A549 (cell line): ENCODE results near the gene SEC63. TPM values are rescaled to one million over a fixed set of nuclear protein-coding genes. Genes with fewer than 3 reads are reported as not detected.

Experiments
- ATAC-seq, 2 experiments: fragments of 200-7000 bp in 1 of 2; fragments of >200 bp in 1 of 2; cut with Nextera tagmentation in 1 of 2; cut with Tn5 transposase in 1 of 2; 3 replicates each; pipeline versions ENCODE4 v1.8.0 to v1.9.1; 2018 to 2020; ENCODE audit warnings: mild to moderate bottlenecking in 1 of 2, moderate library complexity in 1 of 2
- CTCF ChIA-PET: fragments of 300-600 bp; sonication (Branson Sonifier 250); formaldehyde crosslinking; extraction: SDS; loops from one replicate; lab custom pipeline; 2021; ENCODE audit warnings: antibody characterized with exemption, inconsistent platforms; lab: Yijun Ruan, JAX
- POLR2A ChIA-PET: fragments of 350-600 bp; formaldehyde crosslinking; extraction: SDS; loops from one replicate; lab custom pipeline; 2021; ENCODE audit warnings: antibody characterized with exemption, inconsistent platforms; lab: Yijun Ruan, JAX
- DNase-seq, 2 experiments: peaks; one replicate each; pipeline versions ENCODE4 v3.0.0 to v3.0.0-alpha.2; 2011 to 2016; ENCODE audit warnings: low read depth in 1 of 2, low spot score in 1 of 2
- FAIRE-seq: peaks from 2 replicates; lab custom pipeline; 2011; peaks lifted over from hg19 to GRCh38; lab: Jason Lieb, UNC
- H3K27ac ChIP-seq, 2 experiments: fragments of >200 bp; sonication (Bioruptor Twin); formaldehyde crosslinking; 3 replicates each; pipeline ENCODE4 v1.5.1; 2016 to 2017
- H3K4me1 ChIP-seq: fragments of >200 bp; sonication (Bioruptor Twin); formaldehyde crosslinking; 3 replicates; pipeline ENCODE4 v1.6.1; 2016
- H3K4me2 ChIP-seq: fragments of >200 bp; sonication (Bioruptor Twin); formaldehyde crosslinking; 3 replicates; pipeline ENCODE4 v1.6.1; 2016
- H3K4me3 ChIP-seq: fragments of >200 bp; sonication (Bioruptor Twin); formaldehyde crosslinking; 3 replicates; pipeline ENCODE4 v1.5.1; 2016
- H3K9me3 ChIP-seq: fragments of >200 bp; sonication (Bioruptor Twin); formaldehyde crosslinking; 3 replicates; pipeline ENCODE4 v1.6.1; 2016
- ATOH8 ChIP-seq: fragments of 250-450 bp; sonication (Bioruptor Pico); IDR thresholded peaks from 2 replicates; pipeline ENCODE4 v1.5.0; 2020; ENCODE audit warnings: low read depth, mild to moderate bottlenecking, moderate library complexity
- BHLHE40 ChIP-seq: IDR thresholded peaks from 2 replicates; pipeline ENCODE4 v1.6.1; 2012; ENCODE audit warnings: low read depth, low read length, inconsistent platforms
- FOSB ChIP-seq: fragments of 250-450 bp; sonication (Bioruptor Pico); IDR thresholded peaks from 2 replicates; pipeline ENCODE4 v1.5.0; 2020; ENCODE audit warnings: mild to moderate bottlenecking, moderate library complexity
- FOSL2 ChIP-seq, 2 experiments: fragments of 450-650 bp in 1 of 2; fragments of >200 bp in 1 of 2; sonication (Bioruptor Twin) in 1 of 2; formaldehyde crosslinking; IDR thresholded peaks; 2 replicates each; pipeline versions ENCODE4 v1.5.0 to v1.6.1; 2016 to 2020; ENCODE audit warnings: mild to moderate bottlenecking in 1 of 2, moderate library complexity in 1 of 2
- HDAC2 ChIP-seq: fragments of 200-600 bp; sonication (generic); IDR thresholded peaks from 2 replicates; pipeline ENCODE4 v1.6.1; 2016
- HEYL ChIP-seq: fragments of 250-450 bp; sonication (Bioruptor Pico); IDR thresholded peaks from 2 replicates; pipeline ENCODE4 v1.8.0; 2021; ENCODE audit warnings: mild to moderate bottlenecking, moderate library complexity
- HMGXB4 ChIP-seq: fragments of 250-450 bp; sonication (Bioruptor Pico); IDR thresholded peaks from 2 replicates; pipeline ENCODE4 v1.5.0; 2021; ENCODE audit warnings: mild to moderate bottlenecking, moderate library complexity, borderline replicate concordance
- JUNB ChIP-seq: fragments of >200 bp; sonication (Bioruptor Twin); formaldehyde crosslinking; IDR thresholded peaks from 2 replicates; pipeline ENCODE4 v1.6.1; 2016
- KDM1A ChIP-seq: fragments of 200-600 bp; sonication (generic); IDR thresholded peaks from 2 replicates; pipeline ENCODE4 v1.6.1; 2016; ENCODE audit warnings: low read depth, mild to moderate bottlenecking
- KDM5A ChIP-seq: fragments of 200-600 bp; sonication (generic); IDR thresholded peaks from 2 replicates; pipeline ENCODE4 v1.6.1; 2016; ENCODE audit warnings: antibody characterized with exemption, mild to moderate bottlenecking
- MAFK ChIP-seq: fragments of 450-650 bp; IDR thresholded peaks from 2 replicates; pipeline ENCODE4 v1.6.1; 2014; ENCODE audit not compliant: partially characterized antibody
- MAZ ChIP-seq: fragments of 150-350 bp; IDR thresholded peaks from 2 replicates; pipeline ENCODE4 v1.6.1; 2014; ENCODE audit warnings: antibody characterized with exemption, low read depth, low read length, borderline replicate concordance
- NFE2L2 ChIP-seq: fragments of 150-350 bp; conservative IDR thresholded peaks from 2 replicates; pipeline ENCODE4 v1.6.1; 2014; ENCODE audit warnings: low read length
- NPAS2 ChIP-seq: fragments of 250-450 bp; sonication (Bioruptor Pico); IDR thresholded peaks from 2 replicates; pipeline ENCODE4 v1.8.0; 2022; ENCODE audit warnings: mild to moderate bottlenecking, moderate library complexity, borderline replicate concordance
- POLR2AphosphoS2 ChIP-seq: conservative IDR thresholded peaks from 2 replicates; pipeline ENCODE4 v1.6.1; 2012; ENCODE audit warnings: low read length, improper control_type of control experiment, inconsistent platforms
- RAD21 ChIP-seq, 2 experiments: fragments of >200 bp in 1 of 2; sonication (Bioruptor Twin) in 1 of 2; formaldehyde crosslinking in 1 of 2; IDR thresholded peaks in 1 of 2; conservative IDR thresholded peaks in 1 of 2; 2 replicates in 1 of 2; 3 replicates in 1 of 2; pipeline ENCODE4 v1.6.1; 2012 to 2018; ENCODE audit warnings: inconsistent platforms in 1 of 2
- RCOR1 ChIP-seq: fragments of 150-350 bp; IDR thresholded peaks from 2 replicates; pipeline ENCODE4 v1.6.1; 2014; ENCODE audit warnings: antibody characterized with exemption, low read length, low read depth
- RFX5 ChIP-seq: fragments of 450-650 bp; IDR thresholded peaks from 2 replicates; pipeline ENCODE4 v1.7.1; 2014; ENCODE audit warnings: antibody characterized with exemption, mild to moderate bottlenecking, moderate library complexity
- USF2 ChIP-seq: fragments of 450-650 bp; IDR thresholded peaks from 2 replicates; pipeline ENCODE4 v1.6.1; 2014; ENCODE audit warnings: antibody characterized with exemption
- WGBS: methylation state at CpG from one replicate; pipeline ENCODE4 v1.1.6; 2017; ENCODE audit errors: missing lambda C conversion rate; 5-methylcytosine and 5-hydroxymethylcytosine counted together
- polyA plus RNA-seq, 4 experiments: library from polyadenylated mRNA; depleted of rRNA in 3 of 4; stranded (reverse); fragments of >200 nt; fragmentation: RNase III in 1 of 4; extraction: RNeasy Plus Mini Kit Qiagen cat#74134 plus additional on column Dnase treatment in 1 of 4; gene quantifications; 2 replicates in 3 of 4; 3 replicates in 1 of 4; pipeline ENCODE4 v1.2.3, GENCODE V29; 2011 to 2017
- small RNA-seq, 6 experiments: library from RNA; depleted of rRNA; stranded (forward); fragments of <200 nt; gene quantifications; one replicate each; pipeline ENCODE3, GENCODE V24; 2012

Gene SEC63
- polyA plus RNA-seq, 2 of the 4 experiments (the other 2 are of a cell fraction): 23.0 to 69.3 TPM

- CTCF ChIA-PET: interaction anchor here (1.3 to 4.2 kb wide), 2 partner anchors 13 to 30 kb away, joined by 3 to 14 read pairs; no protein-coding TSS in a partner anchor
- Histone ChIP-seq H3K4me1 (no peaks in the 10 kb centered on the region; the same call in 2 of the 3 replicates), H3K27ac (no peak overlapping the region), H3K4me2 (no peak overlapping the region), H3K4me3 (no peak overlapping the region), H3K9me3 (no peaks in the 10 kb centered on the region)
- ATAC-seq (no peak), DNase-seq (no peak), FAIRE-seq (no peak)
- TF ChIP-seq NFE2L2 (no peak), POLR2AphosphoS2 (no peak), MAFK (no peak), HDAC2 (no peak), RFX5 (no peak), BHLHE40 (no peak), JUNB (no peak), USF2 (no peak), ATOH8 (CRISPR knock-in tag) (no peak), FOSB (CRISPR knock-in tag) (no peak), HMGXB4 (CRISPR knock-in tag) (no peak), MAZ (no peak), NPAS2 (CRISPR knock-in tag) (no peak), KDM5A (no peak), KDM1A (no peak), HEYL (CRISPR knock-in tag) (no peak), RCOR1 (no peak), FOSL2 (IDR thresholded peaks at IDR 0.05) (no peak), FOSL2 (CRISPR knock-in tag; IDR thresholded peaks at IDR 0.05) (no peak), RAD21 (conservative IDR thresholded peaks at IDR 0.05 in 1 of 2, IDR thresholded peaks at IDR 0.05 in 1 of 2) (no peak)
- POLR2A ChIA-PET: no interaction called here
- WGBS: 27% methylated on average over 4 of the region's 4 CpGs
These were observed 140.2 kb downstream of the SEC63 start for GRCh38 chr6:107817784-107818183.

Small RNA genes within 50 kb of the gene (small RNA-seq; reads per million reads assigned to genes)
- 0 reads per million in 6 experiments for gene MTHFD2P3
- 0 to 0.49 (median 0) reads per million in 6 experiments for gene RF00045
- gene RNU6-437P: 0 to 0.26 (median 0) reads per million in 6 experiments

Other genes starting within 250 kb of the SEC63 start
- gene SCML4, start 133.9 kb downstream of the SEC63 start, polyA plus RNA-seq (2011; rRNA removed): not detected in 2 replicates
- gene SCML4, start 133.9 kb downstream of the SEC63 start, polyA plus RNA-seq (2017; fragmentation: RNase III; extraction: RNeasy Plus Mini Kit Qiagen cat#74134 plus additional on column Dnase treatment): not detected in 3 replicates
- gene OSTM1, start 116.5 kb upstream of the SEC63 start, polyA plus RNA-seq (2011; rRNA removed): 41.7 and 49.6 TPM in 2 replicates
- gene OSTM1, start 116.5 kb upstream of the SEC63 start, polyA plus RNA-seq (2017; fragmentation: RNase III; extraction: RNeasy Plus Mini Kit Qiagen cat#74134 plus additional on column Dnase treatment): 16.8 to 18.0 TPM (median 17.9 TPM) in 3 replicates
- 0.03 TPM in 1 of 2 replicates, not detected in the other for gene NR2E1, start 207.8 kb upstream of the SEC63 start, polyA plus RNA-seq (2011; rRNA removed)
- gene NR2E1, start 207.8 kb upstream of the SEC63 start, polyA plus RNA-seq (2017; fragmentation: RNase III; extraction: RNeasy Plus Mini Kit Qiagen cat#74134 plus additional on column Dnase treatment): 0.08 TPM in 2 of 3 replicates, not detected in the other